ENCODE results near the gene LRRC75B.
A peak's percentile ranks its signal among the peaks of the same experiment; 100 is the strongest.

Gene LRRC75B

GRCh38 chr22:24592058-24592850 lies 619 bp downstream of the LRRC75B start (continued):
- TF ChIP-seq ZNF785 (tag by site-specific recombination; IDR thresholded peaks at IDR 0.05): no peak
- TF ChIP-seq ZNF324 (tag by site-specific recombination; IDR thresholded peaks at IDR 0.05): 0 out of 2 replicates have a peak, but pooled peaks have one; percentile 27
- TF ChIP-seq EGR2 (tag by site-specific recombination; IDR thresholded peaks at IDR 0.05; ENCODE audit: low read depth): peak; percentile 94
- peak; percentile 77 for TF ChIP-seq KLF17 (tag by site-specific recombination; IDR thresholded peaks at IDR 0.05)
- TF ChIP-seq KLF10 (tag by site-specific recombination; IDR thresholded peaks at IDR 0.05): no peak
- TF ChIP-seq ZFHX2 (tag by site-specific recombination; conservative IDR thresholded peaks at IDR 0.05): peak; percentile 95
- peak; percentile 70 for TF ChIP-seq KLF9 (tag by site-specific recombination; IDR thresholded peaks at IDR 0.05; ENCODE audit: low read depth)
- peak; percentile 77; the same call in 1 of the 2 replicates for TF ChIP-seq ZSCAN5A (tag by site-specific recombination; IDR thresholded peaks at IDR 0.05)
- TF ChIP-seq FEZF1 (tag by site-specific recombination; IDR thresholded peaks at IDR 0.05): no peak
- peak; percentile 96 for TF ChIP-seq ZBTB8A (tag by site-specific recombination; IDR thresholded peaks at IDR 0.05)
- TF ChIP-seq GLIS2 (tag by site-specific recombination; IDR thresholded peaks at IDR 0.05): peak; percentile 11; the same call in 1 of the 2 replicates
- TF ChIP-seq ZNF692 (tag by site-specific recombination; IDR thresholded peaks at IDR 0.05): 0 out of 2 replicates have a peak, but pooled peaks have one; percentile 9
- no peak for TF ChIP-seq MYNN (tag by site-specific recombination; IDR thresholded peaks at IDR 0.05; ENCODE audit: borderline replicate concordance)
- TF ChIP-seq ZNF488 (tag by site-specific recombination; IDR thresholded peaks at IDR 0.05): no peak
- TF ChIP-seq ZBTB48 (tag by site-specific recombination; IDR thresholded peaks at IDR 0.05): peak; percentile 62; the same call in 1 of the 2 replicates
- TF ChIP-seq ZBTB17 (tag by site-specific recombination; IDR thresholded peaks at IDR 0.05): no peak
- TF ChIP-seq ZNF843 (tag by site-specific recombination; IDR thresholded peaks at IDR 0.05): no peak
- TF ChIP-seq ZNF23 (tag by site-specific recombination; IDR thresholded peaks at IDR 0.05; ENCODE audit: borderline replicate concordance): no peak
- peak; percentile 31; the same call in 1 of the 2 replicates for TF ChIP-seq SCRT2 (tag by site-specific recombination; IDR thresholded peaks at IDR 0.05)
- TF ChIP-seq ZNF404 (tag by site-specific recombination; IDR thresholded peaks at IDR 0.05): no peak
- TF ChIP-seq ZBTB20 (tag by site-specific recombination; IDR thresholded peaks at IDR 0.05): peak; percentile 90
- TF ChIP-seq HOXA7 (CRISPR knock-in tag; IDR thresholded peaks at IDR 0.05; ENCODE audit: borderline replicate concordance): no peak
- peak; percentile 44; the same call in 1 of the 2 replicates for TF ChIP-seq ZNF398 (tag by site-specific recombination; IDR thresholded peaks at IDR 0.05)
- 0 out of 2 replicates have a peak, but pooled peaks have one; percentile 30 for TF ChIP-seq BCL11A (tag by site-specific recombination; IDR thresholded peaks at IDR 0.05; ENCODE audit: low read depth)
- no peak for TF ChIP-seq ZNF837 (tag by site-specific recombination; IDR thresholded peaks at IDR 0.05)
- TF ChIP-seq PATZ1 (tag by site-specific recombination; IDR thresholded peaks at IDR 0.05): peak; percentile 59
- TF ChIP-seq ZNF423 (tag by site-specific recombination; IDR thresholded peaks at IDR 0.05): no peak
- TF ChIP-seq WT1 (tag by site-specific recombination; IDR thresholded peaks at IDR 0.05): no peak
- TF ChIP-seq KLF8 (tag by site-specific recombination; IDR thresholded peaks at IDR 0.05): peak; percentile 54; the same call in 1 of the 2 replicates
- TF ChIP-seq SP7 (tag by site-specific recombination; IDR thresholded peaks at IDR 0.05): peak; percentile 25; the same call in 1 of the 2 replicates

All from HEK293 (cell line).